Stimulated activated CD8-positive, alpha-beta memory T cell treated with anti-CD3 and anti-CD28 coated beads, Interleukin-4, amount 100 ng/mL, for 48 hours (primary cell): ENCODE data around the gene UTF1.

Source experiments
- DNase-seq: peaks from one replicate; pipeline ENCODE4 v3.0.0-alpha.2; 2020

The UTF1 gene, protein sequence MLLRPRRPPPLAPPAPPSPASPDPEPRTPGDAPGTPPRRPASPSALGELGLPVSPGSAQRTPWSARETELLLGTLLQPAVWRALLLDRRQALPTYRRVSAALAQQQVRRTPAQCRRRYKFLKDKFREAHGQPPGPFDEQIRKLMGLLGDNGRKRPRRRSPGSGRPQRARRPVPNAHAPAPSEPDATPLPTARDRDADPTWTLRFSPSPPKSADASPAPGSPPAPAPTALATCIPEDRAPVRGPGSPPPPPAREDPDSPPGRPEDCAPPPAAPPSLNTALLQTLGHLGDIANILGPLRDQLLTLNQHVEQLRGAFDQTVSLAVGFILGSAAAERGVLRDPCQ

DNA sequence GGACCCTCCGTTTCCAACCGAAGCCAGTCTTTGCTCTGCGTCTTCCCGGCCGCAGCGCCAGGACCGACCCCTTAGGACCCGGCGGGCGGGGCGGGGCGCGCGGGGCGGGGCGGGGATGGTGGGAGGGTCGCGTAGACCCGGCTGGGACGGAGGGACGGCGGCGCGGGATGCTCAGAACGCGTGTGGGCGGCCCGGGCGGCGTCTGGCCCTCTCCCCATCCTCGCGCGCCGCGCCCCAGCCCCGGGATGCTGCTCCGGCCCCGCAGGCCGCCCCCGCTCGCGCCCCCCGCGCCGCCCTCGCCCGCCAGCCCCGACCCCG lies at the start of gene UTF1:
Gene UTF1 (plus strand): TSS at position 174 of the 318 bp plus-strand sequence. CDS start 72 bp downstream, at position 246.
- no peak for DNase-seq

DNA sequence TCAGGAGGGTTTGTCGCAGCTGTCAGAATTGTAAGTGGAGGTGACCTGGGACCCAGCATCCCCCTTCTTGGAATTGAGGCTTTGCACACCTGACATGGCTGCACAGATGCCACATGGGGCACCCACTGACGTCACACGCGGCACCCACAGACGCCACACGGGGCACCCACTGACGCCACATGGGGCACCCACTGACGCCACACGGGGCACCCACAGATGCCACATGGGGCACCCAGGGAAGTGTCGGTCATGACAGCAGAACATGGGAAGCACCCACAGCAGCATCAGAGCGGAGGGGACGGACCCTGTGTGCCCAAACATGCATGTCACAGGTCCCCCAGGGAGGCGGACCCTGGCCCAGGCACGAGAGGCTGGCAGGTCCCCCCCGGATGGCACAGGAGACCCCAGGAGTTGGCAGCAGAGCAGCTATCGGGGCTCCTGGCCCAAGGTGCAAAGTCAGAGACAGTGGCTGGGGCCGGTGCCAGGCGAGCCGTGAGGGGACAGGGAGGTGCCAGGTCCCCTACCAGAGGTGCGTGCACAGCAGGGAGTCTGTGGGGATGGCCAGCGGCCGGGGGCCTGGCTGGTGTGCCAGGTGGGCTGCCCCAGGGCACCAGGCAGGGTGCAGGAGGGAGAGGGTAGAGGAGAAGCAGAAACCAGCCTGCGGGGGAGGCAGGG lies 48.9 kb upstream of the UTF1 start:
- no peak for DNase-seq

DNA sequence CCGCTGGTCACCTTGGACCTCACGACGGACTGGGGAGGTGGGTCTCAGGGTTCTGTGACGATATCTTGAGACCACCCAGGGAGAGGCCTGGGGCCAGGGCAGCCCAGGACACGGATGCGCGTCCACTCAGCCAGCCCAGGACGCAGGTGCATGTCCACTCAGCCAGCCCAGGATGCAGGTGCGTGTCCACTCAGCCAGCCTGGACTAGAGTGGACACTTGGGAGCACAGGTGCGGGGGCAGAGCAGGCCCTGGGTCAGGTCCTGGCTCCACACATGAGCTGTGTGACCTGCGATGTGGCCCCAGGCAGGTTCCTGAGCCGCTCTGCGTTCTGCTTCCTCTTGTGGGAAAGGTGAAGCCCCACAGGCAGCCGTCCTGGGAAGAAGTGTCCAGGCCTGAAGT lies 47.8 kb upstream of the UTF1 start:
- DNase-seq, result no peak

DNA sequence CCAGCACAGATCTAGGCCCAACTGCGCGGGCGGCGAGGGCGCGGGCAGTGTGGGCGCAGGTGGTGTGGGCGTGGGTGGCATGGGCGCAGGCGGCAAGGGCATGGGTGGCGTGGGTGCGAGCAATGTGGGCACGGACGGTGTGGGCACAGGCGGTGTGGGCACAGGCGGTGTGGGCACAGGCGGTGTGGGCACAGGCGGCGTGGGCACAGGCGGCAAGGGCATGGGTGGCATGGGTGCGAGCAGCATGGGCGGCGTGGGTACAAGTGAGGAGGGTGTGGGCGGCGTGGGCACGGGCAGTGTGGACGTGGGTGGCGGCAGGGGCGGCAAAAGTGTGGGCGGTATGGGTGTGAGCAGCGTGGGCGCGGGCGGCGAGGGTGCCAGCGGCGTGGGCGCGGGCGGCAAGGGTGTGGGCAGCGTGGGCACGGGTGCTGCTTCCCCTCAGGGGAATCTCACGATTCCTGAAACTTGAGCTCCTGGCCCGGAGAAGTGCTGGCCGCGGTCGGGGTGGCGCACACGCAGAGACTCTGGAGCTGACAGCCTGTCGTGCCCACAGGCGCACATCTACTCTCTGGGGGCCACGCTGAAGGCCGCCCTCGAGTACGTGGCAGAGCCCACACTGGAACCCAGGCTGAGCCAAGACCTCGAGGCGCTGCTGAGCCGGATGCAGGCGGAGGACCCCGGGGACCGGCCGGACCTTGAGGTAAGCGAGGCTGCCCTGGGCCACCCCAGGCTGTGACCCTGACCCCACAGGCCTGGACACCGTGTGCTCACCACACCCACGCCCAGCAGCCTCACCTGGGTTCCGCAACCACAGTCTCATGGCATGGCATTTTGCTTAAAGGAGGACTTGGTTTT lies 47.0 kb upstream of the UTF1 start:
- DNase-seq, result no peak

DNA sequence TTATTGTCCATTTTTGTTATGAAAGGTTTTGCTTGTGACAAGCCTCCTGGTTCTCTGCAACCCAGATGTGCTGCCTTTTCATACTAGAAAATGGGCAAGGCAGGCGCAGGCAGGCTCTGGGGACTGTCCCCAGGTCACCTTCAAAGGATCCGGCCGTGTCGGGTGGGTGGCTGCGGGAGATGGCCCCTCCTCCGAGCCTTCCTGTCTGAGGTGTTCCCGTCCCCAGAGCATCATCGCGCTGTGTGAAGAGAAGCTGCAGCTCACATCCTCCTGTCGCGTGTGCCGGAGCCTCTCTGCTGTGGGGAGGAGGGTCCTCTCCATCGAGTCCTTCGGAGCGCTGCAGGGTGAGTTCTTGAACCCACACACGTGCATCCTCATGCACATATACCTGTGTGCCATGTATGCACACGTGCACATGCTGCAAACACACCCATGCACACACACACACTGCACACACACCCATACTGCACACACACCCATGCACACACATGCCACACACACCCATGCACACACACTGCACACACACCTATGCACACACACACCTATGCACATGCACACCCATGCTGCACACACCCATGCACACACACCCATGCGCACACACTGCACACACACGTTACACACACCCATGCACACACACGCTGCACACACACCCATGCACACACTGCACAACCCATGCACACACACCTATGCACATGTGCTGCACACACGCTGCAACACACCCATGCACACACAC lies 46.2 kb upstream of the UTF1 start:
- no peak for DNase-seq

DNA sequence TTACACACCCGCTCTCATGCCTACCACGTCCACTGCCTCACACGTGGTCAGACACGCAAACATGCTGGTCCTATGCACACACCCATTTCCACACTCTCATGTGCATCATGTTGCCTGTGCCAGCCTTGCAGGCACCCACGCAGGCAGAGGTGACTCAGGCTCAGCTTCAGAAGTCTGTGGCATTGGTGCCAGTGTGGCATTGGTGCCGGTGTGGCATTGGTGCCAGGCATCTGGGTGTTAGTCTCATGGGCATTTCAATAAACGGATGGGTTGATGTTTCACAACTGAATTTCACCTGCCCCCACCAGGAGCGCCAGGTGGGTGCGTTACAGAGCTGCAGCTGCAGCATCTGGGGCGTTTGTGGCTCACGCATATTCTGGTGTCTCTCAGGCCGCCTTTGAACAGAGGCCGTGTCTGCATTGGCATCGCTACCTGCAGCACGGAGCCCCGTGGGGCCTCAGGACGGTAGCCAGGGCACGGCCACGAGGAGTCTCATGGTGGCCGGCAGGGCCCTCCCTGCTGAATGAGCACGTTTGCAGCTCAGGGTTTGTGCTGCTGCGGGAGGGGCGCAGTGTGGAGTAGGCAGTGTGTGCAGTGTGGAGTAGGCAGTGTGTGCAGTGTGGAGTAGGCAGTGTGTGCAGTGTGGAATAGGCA lies 45.3 kb upstream of the UTF1 start:
- DNase-seq, result no peak

DNA sequence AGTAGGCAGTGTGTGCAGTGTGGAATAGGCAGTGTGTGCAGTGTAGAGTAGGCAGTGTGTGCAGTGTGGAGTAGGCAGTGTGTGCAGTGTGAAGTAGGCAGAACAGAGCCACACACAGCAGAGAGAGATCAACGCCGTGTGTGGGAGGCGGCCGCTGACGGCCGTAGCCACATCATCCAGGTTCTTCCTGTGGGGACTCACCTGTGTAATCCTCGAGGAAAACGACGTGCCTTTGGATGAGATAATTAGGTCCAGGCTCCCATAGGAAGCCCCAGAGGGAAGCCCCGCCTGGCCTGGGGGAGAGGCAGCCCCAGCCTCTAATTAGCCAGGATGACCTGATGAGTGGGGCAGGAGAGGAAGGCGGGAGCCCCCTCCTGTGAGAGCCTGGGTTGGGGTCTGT lies 44.6 kb upstream of the UTF1 start:
- no peak for DNase-seq

DNA sequence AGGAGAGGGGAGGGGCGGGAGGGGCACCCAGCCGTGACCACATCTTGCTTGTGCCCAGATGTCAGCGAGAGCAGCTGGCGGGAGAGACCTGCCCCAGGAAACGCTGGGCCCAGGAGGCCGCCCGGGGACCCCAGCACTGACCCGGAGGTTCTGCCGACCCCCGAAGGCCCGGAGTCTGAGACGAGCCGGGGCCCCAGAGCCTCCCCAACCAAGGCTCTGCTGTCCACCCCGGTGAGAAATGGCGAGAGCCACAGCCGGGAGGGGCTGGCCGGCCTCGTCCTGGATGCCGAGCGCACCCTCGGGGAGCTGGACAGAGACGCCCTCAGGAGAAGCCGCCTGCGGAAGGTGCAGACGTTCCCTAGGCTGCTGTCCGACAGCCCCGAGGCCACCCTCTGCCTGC lies 44.1 kb upstream of the UTF1 start:
- DNase-seq, result no peak

DNA sequence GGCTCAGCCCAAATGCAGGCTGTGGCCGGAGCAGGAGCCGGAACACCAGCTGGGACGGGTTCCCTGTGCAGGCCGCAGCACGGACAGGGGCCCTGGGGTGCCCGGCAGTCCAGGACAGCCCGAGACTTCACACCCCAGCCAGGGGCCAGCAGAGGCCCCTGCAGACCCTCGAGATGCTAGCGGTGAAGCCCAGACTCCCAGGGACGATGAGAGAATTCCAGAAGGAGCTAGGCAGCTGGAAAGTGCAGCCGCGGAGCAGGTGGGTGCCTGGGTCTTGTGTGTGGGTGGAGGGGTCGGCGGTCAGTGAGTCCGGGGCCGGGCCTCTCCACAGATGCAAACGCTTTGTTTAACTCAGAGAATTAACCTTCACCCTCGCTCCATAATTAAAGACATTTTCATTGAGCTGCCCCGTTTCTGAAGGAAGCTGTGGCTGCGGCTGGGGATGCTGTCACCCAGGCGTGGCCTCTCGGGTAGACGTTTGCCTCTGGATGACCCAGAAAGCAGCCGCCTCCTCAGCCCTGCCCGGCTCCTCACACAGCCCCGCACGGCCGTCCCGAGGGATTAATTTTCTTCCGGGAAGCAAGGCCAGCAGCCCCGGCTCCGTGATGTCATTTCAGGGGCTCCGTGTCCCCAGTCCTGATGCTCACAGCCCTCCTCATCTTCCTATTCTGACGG lies 43.5 kb upstream of the UTF1 start:
- no peak for DNase-seq

DNA sequence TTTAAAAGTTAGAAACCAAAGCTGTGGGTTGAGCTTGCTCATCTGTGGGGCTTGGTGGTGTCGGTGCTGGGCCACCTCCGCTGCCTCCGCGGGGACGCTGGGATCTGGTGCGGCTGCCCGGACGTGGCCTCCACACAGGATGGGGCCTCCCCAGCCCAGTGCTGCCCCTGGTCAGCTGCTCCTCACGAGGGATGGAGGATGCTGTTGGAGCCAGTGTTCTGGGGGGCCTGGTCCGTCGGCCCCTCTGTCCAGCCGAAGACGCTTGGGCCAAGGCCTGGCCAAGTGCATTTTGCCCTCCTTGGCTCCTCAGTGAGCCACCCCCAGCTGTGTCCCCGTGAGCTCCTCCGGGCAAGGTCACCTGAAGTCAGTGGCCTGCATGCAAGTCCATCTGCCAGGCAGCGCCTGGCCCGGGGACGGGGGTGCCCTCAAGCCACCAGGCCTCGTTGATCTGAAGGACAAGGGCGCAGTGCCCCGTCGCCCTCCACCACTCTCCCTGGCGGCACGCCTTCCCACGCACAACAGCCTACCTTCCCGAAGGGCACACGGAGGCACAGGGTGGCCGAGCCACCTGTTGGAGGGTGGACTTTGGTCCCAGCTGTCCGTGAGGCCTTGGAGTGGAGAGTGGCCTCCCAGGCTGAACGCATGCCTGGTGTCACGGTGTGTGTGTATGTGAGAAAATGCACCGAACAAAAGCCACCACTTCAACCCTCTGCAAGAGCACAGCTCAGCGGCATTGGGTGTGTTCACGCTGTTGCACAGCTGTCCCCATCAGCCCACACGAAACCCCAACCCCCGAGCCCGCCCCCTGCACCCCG lies 42.7 kb upstream of the UTF1 start:
- no peak for DNase-seq

DNA sequence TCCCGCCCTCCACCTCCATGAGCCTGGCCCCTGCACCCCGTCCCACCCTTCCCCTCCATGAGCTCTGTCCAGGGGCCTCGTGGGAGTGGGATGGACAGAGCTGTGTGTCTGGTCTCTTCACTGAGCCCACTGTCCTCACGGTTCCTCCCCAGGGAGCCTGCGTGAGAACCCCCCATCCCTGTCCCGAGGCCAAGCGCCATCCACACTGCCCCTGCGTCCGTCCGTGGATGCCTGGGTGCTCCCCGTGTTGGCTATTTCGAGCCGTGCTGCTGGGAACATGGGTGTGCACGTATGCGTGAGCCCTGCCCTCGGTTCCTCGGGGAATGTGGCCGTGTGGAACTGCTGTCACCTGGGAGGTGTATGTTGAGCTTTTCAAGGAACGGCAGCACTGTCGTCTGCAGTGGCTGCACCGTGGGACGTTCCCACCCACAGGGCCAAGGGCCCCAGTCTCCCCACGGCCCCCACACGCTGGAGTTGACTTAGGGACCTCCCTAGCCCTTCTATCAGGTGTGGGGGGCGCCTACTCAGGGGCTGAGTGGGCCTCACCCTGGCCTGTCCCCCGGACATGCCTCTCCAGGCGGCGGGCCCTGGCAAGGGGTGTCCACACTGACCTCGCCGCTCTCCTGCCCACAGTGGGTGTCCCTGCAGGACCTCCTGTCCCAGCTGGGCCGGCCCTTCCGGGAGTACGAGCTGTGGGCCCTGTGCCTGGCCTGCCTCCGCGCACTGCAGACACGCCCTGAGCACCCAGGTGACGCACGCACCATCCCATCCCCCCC lies 41.9 kb upstream of the UTF1 start:
- no peak for DNase-seq

DNA sequence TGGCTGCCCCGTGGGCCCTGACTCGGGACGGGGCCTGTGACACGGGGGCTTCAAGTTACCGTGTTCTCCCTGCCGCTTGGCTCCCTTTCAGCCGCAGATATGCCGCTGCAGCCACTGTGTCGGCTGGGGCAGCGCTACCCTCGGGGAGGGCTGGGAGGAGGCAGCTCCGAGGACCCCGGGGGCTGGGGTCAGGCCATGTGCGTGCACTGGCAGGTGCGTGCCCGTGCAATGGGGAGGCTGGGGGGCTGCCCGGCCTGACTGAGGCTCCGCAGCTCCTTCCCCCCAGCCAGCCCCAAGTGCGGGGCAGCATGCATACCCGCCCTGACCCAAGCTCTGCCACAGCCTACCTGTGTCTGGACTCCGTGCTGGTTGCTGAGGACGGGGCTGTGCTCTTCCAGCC lies 40.8 kb upstream of the UTF1 start:
- DNase-seq, result no peak

DNA sequence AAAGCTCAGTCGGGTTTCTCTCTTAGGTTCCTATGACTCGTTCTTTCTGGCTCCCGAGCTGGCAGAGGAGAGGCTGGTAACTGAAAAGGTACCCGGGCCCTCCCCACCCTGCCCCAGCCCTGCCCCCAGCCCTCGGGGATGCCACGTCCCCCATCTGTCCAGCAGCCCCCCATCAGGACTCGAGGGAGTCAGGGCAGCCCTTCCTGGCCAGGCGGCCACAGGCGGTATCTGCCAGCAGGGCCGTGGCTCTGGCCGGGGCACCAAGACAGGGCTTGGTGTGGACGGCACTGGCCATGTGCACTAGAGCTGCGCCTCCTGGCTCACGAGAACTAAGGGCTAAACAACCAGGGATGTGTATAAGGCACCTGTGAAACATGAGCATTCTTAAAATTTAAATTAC lies 40.3 kb upstream of the UTF1 start:
- DNase-seq, result no peak

DNA sequence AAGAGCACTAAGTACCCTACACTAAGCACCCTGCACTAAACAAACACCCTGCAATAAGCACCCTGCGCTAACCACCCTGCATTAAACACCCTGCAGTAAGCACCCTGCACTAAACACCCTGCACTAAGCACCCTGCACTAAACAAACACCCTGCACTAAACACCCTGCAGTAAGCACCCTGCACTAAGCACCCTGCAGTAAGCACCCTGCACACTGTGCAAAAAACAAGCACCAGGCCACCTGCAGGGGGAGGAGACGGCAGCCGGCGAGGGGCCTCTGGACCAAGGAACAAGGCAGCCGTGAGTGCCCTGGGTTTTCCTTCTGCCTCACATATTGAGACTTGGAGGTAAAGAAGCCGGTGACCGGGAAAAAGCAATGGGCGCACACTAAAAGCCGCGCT lies 39.8 kb upstream of the UTF1 start:
- DNase-seq, result no peak

DNA sequence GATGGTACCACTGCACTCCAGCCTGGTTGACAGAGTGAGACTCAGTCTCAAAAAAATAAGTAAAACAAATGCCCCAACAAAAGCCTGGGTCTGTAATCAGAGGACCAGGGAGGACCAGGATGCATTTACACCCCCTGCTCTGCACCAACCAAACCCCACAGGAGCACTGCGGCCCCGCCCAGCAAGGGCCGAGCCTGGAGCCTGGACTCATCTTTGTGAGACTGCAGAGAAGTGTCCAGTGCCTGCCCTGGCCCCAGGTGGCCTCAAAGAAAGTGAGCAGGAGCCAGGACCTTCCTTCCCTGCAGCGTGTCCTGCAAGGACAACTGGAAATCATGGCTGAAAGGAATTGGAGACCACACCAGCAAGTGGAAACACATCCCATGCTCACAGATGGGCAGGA lies 38.4 kb upstream of the UTF1 start:
- no peak for DNase-seq

DNA sequence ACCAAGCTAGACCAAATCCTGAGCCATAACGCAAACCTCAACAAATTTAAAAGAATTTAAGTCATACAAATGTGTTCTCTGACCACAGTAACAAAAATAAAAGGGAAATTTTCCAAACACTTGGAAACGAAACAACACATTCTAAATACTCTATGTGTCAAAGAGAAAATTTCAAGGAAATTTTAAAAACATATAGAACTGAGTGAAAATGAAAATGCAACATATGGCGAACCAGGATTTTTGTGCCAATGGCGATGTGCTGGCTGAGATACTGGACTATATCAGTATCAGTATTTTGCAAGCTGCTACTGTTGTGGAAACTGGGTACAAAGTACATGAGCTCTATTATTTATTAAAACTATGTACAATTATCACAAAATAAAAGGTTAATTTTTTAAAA lies 35.9 kb upstream of the UTF1 start:
- DNase-seq, result no peak

DNA sequence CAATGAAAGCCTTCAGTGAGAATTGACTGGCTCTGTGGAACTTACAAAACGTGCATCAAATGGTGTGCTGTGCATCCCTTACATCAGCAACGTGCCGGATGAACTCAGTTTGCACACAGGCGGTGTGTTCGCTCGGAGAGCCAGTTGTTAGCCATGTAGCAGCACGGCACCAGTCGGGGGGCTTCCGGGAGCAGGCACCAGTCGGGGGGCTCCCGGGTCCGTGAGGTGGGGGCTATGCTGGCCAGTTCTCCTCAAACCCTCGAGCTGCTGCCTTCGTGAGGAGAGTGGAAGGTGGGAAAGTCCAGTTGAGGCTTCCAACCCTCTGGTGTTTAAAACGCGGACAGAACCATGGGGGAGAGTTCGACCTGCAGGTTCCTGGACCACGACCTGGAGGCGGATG lies 34.9 kb upstream of the UTF1 start:
- no peak for DNase-seq

DNA sequence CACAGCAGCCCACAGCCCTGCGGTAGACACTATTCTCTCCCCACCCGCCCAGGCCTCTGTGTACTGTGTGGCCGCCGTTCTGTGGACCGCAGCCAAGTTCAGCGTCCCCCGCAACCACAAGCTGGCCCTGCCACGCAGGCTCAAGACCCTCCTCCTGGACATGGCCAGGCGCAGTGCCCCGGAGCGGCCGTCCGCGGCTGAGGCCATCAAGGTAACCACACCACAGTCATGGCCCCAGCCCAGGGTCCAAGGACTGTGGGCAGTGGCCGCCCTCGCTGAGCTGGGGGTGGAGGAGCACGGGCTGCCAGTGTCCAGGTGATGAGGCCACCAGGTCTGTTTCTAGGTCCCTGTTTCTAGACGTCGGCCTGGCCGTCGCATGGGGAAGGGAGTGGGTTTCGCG lies 34.4 kb upstream of the UTF1 start:
- DNase-seq, result no peak

DNA sequence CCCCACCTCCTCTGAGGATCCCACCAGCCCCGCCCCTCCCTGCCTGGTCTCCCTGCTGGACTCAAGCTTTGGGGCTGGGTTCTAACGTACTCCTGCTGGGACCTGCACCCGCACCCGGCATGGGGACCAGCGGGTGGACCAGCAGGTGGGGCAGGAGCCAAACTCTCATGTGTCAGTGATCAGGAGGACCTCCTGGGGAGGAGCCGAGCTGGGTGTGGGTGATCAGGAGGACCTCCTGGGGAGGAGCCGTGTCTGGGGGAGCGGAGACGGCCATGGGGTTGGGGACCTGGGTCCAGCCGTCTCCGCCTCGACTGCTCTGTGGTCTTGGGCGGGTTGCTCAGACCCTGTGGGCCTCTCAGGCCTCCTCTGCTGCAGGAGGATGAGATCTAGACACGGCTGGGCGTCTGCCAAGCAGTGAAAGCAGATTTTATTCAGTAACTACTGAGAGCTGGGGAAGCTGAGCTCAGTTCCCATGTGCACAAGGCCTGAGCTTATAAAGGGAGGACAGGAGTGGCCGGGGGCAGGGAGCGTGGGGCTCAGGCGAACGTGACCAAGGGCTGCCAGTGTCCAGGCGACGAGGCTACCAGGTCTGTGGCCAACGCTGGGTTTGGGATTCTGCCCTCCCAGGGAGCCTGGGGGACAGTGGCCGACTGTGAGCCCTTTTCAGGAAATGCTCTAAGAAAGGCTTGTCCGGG lies 33.6 kb upstream of the UTF1 start:
- DNase-seq, result no peak
